Fibroblast of peridontal ligament (primary cell): ENCODE results near the gene BTBD16.
A peak's percentile ranks its signal among the peaks of the same experiment; 100 is the strongest.

Source experiments
- DNase-seq: peaks from one replicate; pipeline ENCODE4 v3.0.0-alpha.2; 2010; ENCODE audit errors: extremely low read depth

The BTBD16 gene

DNA sequence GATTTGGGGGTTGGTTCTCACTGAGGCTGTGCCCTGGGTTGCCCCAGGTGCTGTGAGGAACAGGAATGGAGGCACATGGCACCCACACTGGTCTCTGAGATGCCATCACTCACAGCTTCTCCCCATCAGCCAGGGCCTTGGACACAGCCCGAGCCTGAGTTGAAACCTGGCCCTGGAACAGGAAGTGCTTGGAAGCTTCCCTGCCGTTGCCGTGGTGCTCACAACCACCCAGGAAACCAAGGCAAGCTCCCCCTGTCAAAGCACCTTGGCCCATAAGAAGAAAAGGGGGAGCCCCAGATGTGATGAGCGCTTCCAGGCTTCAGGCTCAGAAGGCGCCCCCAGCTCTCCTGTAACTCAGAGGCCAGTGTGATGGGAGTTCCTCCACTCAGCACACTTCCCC, at the start of gene BTBD16:
Gene BTBD16 (plus strand): TSS at position 221 of the 400 bp plus-strand sequence. CDS start 3,786 bp downstream, outside the sequence.
- DNase-seq: no peak

GRCh38 chr10:122221958-122222357, 49.1 kb upstream of the BTBD16 start:
- no peak for DNase-seq

GRCh38 chr10:122222638-122223037, 48.5 kb upstream of the BTBD16 start:
- no peak for DNase-seq

DNA sequence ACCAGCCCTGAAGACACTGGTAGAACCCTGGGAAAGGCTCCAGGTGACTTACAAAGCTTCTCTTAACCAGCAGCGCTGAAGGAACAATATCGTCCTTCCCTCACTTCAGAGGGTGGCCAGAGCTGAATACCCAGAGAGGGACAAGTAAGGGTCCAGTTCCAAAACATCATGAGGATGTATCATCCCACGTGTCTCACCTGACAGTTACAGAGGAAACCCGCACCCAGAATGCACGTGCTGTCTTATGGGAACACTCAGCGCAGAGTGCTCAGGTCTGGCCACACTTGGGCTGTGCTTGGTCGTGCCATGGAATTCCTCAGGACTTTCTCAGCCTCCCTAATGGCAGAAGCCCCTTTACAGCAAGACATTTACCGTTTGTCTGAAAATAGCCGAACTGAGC, 46.9 kb upstream of the BTBD16 start:
- no peak for DNase-seq

GRCh38 chr10:122225330-122225729, 45.8 kb upstream of the BTBD16 start:
- DNase-seq: no peak

- no peak for DNase-seq
Observed at GRCh38 chr10:122227754-122228153, 43.3 kb upstream of the BTBD16 start.

DNA sequence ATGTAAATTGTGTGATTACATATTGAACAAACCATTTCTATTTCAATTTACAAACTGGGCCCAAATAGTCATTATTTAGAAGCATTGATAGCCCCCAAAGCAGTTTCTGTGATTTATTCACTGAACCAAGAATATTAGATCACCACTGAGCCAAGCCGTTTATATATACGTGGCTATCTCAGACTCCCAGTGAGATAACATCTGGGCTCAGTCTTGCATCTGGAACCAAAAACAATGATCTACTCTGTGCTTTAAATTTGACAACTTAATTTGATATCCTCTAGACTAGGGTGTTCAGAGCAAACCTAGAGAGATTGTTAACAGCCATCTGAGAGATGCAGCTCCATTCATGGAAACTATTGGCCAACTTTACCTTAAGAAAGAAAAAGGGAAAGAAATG, 41.4 kb upstream of the BTBD16 start:
- no peak for DNase-seq

GRCh38 chr10:122230222-122230621, 40.9 kb upstream of the BTBD16 start:
- no peak for DNase-seq

- peak; percentile 73 for DNase-seq
Observed at GRCh38 chr10:122232769-122233168, 38.3 kb upstream of the BTBD16 start.

GRCh38 chr10:122233857-122234348, 37.2 kb upstream of the BTBD16 start:
- no peak for DNase-seq

GRCh38 chr10:122234416-122234815, 36.7 kb upstream of the BTBD16 start:
- DNase-seq: peak; percentile 25

GRCh38 chr10:122236690-122237306, 34.3 kb upstream of the BTBD16 start:
- DNase-seq: no peak

DNA sequence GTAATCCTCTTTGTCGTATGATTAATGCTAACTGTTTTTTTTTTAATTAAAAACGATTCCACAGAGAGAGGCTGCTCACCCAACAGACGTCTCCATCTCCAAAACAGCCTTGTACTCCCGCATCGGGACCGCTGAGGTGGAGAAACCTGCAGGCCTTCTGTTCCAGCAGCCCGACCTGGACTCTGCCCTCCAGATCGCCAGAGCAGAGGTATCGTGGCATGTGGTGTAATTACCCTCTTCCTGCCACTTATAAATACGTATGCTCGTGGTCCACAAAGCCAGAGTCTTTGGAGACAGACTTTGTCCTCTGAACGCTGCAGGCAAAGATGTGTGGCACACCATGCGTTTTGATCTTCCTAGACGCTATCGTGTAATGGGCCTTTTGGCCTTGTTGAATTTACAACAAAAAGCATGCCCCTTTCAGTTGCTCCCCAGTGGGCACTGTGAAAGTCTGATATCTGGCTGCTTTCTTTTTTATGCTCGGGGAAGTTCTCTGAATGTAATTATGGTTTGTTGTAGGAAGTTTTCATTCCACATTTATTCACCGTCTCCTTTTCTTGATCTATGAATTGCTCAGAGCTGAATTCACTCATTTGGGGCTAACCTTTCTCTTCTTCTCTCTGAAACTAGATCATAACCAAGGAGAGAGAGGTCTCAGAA, 33.6 kb upstream of the BTBD16 start:
- no peak for DNase-seq

GRCh38 chr10:122239578-122240257, 31.4 kb upstream of the BTBD16 start:
- DNase-seq: peak; percentile 51

DNA sequence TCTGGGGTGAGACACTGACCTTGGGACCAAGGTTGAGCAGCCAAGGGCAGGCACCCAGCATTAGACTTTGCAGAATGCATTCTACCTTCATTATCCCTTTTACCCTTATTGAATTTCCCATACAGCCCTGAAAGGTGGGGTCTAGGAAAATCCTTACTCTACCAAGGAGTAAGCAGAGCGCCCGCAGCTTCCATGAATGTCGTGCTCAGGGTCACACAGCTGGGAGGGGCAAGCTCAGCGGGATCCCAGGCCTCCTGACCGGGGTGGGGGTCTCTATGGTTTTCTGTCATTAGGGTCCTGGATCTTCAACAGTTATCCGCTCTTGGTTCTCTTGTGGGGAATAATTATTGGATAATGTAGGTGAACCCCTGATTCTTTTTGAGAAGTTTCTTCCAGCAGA, 30.7 kb upstream of the BTBD16 start:
- DNase-seq: no peak

- DNase-seq: no peak
Observed at GRCh38 chr10:122241836-122242235, 29.3 kb upstream of the BTBD16 start.

DNA sequence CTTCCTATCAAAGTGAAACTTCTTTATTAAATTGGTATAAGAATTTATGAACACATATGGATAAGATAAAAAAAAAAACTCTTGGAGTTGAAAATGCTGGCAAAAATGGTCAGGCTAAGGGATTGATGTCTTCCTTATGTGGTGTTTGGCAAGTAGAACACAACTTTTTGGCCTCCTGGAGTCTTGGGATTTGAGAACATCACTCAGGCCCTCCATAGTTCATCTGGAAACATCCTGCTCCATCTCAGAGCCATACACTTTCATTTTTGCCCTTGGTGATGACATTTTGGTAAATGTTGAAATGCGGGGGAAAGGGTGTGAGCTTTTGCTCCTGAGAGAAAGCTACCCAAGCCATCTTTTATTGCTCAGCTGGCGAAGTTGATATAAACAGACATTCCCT, 27.5 kb upstream of the BTBD16 start:
- peak; percentile 85 for DNase-seq

- no peak for DNase-seq
Observed at GRCh38 chr10:122244001-122244975, 26.8 kb upstream of the BTBD16 start.

- DNase-seq: no peak
Observed at GRCh38 chr10:122245136-122245535, 26.0 kb upstream of the BTBD16 start.

DNA sequence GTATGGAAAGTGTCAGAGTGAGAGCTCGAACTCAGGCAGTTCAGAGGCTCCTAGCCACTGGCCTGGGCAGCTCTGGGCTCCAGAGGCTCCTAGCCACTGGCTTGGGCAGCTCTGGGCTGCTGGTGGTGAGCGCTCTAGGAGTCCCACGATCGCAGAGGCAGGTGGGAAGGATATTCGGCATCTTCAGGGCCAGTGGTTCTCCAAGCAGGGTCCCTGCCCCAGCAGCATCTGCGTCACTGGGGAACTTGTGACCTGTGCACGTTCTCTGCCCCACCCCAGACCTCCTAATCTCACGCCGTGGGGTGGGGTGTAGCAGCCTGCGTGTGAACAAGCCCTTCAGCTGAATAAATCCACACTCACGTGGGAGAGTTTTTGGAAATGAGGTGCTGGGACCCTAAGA, 25.2 kb upstream of the BTBD16 start:
- DNase-seq: no peak

DNA sequence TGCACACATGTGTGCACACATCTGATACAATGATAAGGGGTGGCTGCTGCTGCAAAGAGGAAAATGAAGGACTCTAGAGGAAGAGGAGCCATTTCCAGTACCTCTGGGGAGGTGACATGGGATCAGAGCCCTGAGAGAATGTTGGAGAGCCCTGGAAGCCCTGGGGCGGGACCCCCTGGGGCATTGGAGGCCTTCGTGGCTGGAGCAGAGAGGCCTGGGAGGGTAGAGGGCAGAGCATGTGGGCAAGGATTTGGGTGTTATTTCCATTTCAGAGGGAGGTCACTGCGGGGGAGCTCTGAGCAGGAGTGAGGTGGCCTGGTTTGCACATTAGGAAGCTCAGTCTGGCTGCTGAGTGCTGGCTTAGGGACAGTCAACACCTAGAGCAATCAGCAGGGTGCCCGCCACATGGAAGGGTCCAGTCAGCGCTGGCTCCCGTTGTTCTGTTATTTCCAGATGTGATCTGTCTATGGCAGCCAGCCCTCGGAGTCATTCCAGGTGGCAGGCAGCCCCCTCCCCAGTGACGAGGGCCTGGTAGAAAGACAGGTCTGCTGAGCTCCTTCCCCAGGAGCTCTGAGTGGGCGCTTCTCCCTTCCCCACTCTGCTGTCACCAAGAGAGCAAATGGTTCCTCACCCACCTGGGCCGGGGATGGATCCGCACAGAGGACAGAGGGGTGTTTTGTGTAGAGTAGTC, 24.1 kb upstream of the BTBD16 start:
- no peak for DNase-seq
